AG08396 (cell line): ENCODE measurements around the gene FBXW8.

Source experiments
- DNase-seq: peaks from one replicate; pipeline ENCODE4 v3.0.0; 2012; ENCODE audit warnings: low spot score, mixed read lengths

FBXW8 gene

GRCh38 chr12:116924558-116925453 is 14.1 kb downstream of the FBXW8 start:
- DNase-seq = peak; percentile 60

GRCh38 chr12:116926283-116927243 is 15.8 kb downstream of the FBXW8 start:
- DNase-seq = no peak

- DNase-seq = no peak
Measured at GRCh38 chr12:116927244-116927940, 16.6 kb downstream of the FBXW8 start.

- DNase-seq = no peak
Measured at GRCh38 chr12:116928504-116928903, 17.8 kb downstream of the FBXW8 start.

GRCh38 chr12:116929885-116930284 is 19.1 kb downstream of the FBXW8 start:
- no peak for DNase-seq

- no peak for DNase-seq
Measured at GRCh38 chr12:116931665-116932064, 20.9 kb downstream of the FBXW8 start.

- DNase-seq = no peak
Measured at GRCh38 chr12:116933091-116933490, 22.3 kb downstream of the FBXW8 start.

GRCh38 chr12:116933512-116934246 is 22.9 kb downstream of the FBXW8 start:
- no peak for DNase-seq

GRCh38 chr12:116934908-116935705 is 24.4 kb downstream of the FBXW8 start:
- DNase-seq = no peak

- DNase-seq = no peak
Measured at GRCh38 chr12:116937640-116938039, 26.9 kb downstream of the FBXW8 start.

GRCh38 chr12:116939734-116940133 is 29.0 kb downstream of the FBXW8 start:
- DNase-seq = no peak

GRCh38 chr12:116941188-116941587 is 30.4 kb downstream of the FBXW8 start:
- no peak for DNase-seq

GRCh38 chr12:116943419-116944372 is 32.9 kb downstream of the FBXW8 start:
- DNase-seq = no peak

GRCh38 chr12:116945886-116946550 is 35.3 kb downstream of the FBXW8 start:
- no peak for DNase-seq

- DNase-seq = no peak
Measured at GRCh38 chr12:116948298-116948697, 37.5 kb downstream of the FBXW8 start.

GRCh38 chr12:116950628-116951325 is 40.0 kb downstream of the FBXW8 start:
- no peak for DNase-seq

- DNase-seq = no peak
Measured at GRCh38 chr12:116954710-116955381, 44.1 kb downstream of the FBXW8 start.
